Colonic mucosa (tissue), 4 donors: ENCODE measurements around the gene IPO13. TPM values are rescaled to one million over a fixed set of nuclear protein-coding genes. Genes with fewer than 3 reads are reported as not detected.
A peak's percentile ranks its signal among the peaks of the same experiment; 100 is the strongest.

Experiments
- DNase-seq: peaks from one replicate; pipeline ENCODE4 v3.0.0-alpha.2; 2020
- H3K27ac ChIP-seq: fragments of 200-600 bp; one replicate; pipeline ENCODE4 v1.8.0; 2021
- H3K27me3 ChIP-seq: fragments of 200-600 bp; one replicate; pipeline ENCODE4 v1.8.0; 2021
- H3K36me3 ChIP-seq: fragments of 200-600 bp; one replicate; pipeline ENCODE4 v1.8.0; 2021
- H3K4me1 ChIP-seq: fragments of 200-600 bp; one replicate; pipeline ENCODE4 v1.8.0; 2021; ENCODE audit warnings: mild to moderate bottlenecking
- H3K4me3 ChIP-seq: fragments of 200-600 bp; one replicate; pipeline ENCODE4 v1.8.0; 2021
- H3K9ac ChIP-seq, 2 donors: one replicate each; pipeline ENCODE4 v1.7.0; 2013; ENCODE audit warnings: control low read depth in 2 of 2, low read depth in 2 of 2, low read length in 2 of 2
- H3K9me3 ChIP-seq: fragments of 200-600 bp; one replicate; pipeline ENCODE4 v1.8.0; 2021
- intact Hi-C: fragments of 100-400 bp; cut with DNase I; formaldehyde crosslinking; loops from one replicate; pipeline ENCODE4 v1.14.1; 2022
- total RNA-seq, 2 donors: library from RNA; stranded (reverse); fragmentation: NEBNext Ultra II Directional in 1 of 2; extraction: Animal tissue kit (Norgen Biotek cat#: 25700) in 1 of 2; gene quantifications; one replicate each; pipeline ENCODE4 v1.2.1, GENCODE V29; 2021
- TF ChIP-seq, protein P1 (sequence below): fragments of 200-600 bp; IDR thresholded peaks from one replicate; pipeline ENCODE4 v1.8.0; 2022; ENCODE audit warnings: antibody characterized with exemption, mild to moderate bottlenecking
- donor health status: healthy.
- donor health status: DM: no; HTN: no; CAD: no.
- donor health status: DM: no; HTN: no; CAD: no.

IPO13 gene
- 10 to 100 TPM; 17.3 to 27.9 TPM for total RNA-seq

GRCh38 chr1:43946236-43947060 lies at the start of gene IPO13:
Gene IPO13, plus strand, starts transcription at chr1:43946950. Its CDS starts 651 bp downstream, at chr1:43947601.
- Histone ChIP-seq H3K9ac (peak within 1 kb of the TSS; percentile 93 to 94), H3K9me3 (no peaks in the 10 kb centered on the region), H3K36me3 (no peaks in the 10 kb centered on the region), H3K4me3 (peak within 1 kb of the TSS; percentile 91), H3K27ac (peak within 1 kb of the TSS; percentile 91), H3K27me3 (no peaks in the 10 kb centered on the region), H3K4me1 (peaks cover 14% of the 10 kb centered on the region)
- peak; percentile 97 for DNase-seq
- TF ChIP-seq, protein P1, sequence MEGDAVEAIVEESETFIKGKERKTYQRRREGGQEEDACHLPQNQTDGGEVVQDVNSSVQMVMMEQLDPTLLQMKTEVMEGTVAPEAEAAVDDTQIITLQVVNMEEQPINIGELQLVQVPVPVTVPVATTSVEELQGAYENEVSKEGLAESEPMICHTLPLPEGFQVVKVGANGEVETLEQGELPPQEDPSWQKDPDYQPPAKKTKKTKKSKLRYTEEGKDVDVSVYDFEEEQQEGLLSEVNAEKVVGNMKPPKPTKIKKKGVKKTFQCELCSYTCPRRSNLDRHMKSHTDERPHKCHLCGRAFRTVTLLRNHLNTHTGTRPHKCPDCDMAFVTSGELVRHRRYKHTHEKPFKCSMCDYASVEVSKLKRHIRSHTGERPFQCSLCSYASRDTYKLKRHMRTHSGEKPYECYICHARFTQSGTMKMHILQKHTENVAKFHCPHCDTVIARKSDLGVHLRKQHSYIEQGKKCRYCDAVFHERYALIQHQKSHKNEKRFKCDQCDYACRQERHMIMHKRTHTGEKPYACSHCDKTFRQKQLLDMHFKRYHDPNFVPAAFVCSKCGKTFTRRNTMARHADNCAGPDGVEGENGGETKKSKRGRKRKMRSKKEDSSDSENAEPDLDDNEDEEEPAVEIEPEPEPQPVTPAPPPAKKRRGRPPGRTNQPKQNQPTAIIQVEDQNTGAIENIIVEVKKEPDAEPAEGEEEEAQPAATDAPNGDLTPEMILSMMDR: peak; percentile 72
- intact Hi-C loops: no loop called here

GRCh38 chr1:43898981-43899380 lies 47.8 kb upstream of the IPO13 start:
- H3K27ac ChIP-seq: no peak overlapping the region
- no peak overlapping the region for H3K4me3 ChIP-seq
- DNase-seq: no peak
- H3K27me3 ChIP-seq: no peaks in the 10 kb centered on the region
- intact Hi-C loops: no loop called here
- H3K9ac ChIP-seq: no peak overlapping the region
- H3K36me3 ChIP-seq: no peaks in the 10 kb centered on the region
- no peaks in the 10 kb centered on the region for H3K4me1 ChIP-seq
- no peaks in the 10 kb centered on the region for H3K9me3 ChIP-seq
- TF ChIP-seq, protein P1: no peak

- Histone ChIP-seq H3K27ac (no peak overlapping the region), H3K4me3 (no peak overlapping the region), H3K27me3 (no peaks in the 10 kb centered on the region), H3K36me3 (no peaks in the 10 kb centered on the region), H3K9ac (no peak overlapping the region), H3K4me1 (no peaks in the 10 kb centered on the region), H3K9me3 (no peaks in the 10 kb centered on the region)
- no peak for DNase-seq
- TF ChIP-seq, protein P1: no peak
- intact Hi-C loops: no loop called here
Measured at GRCh38 chr1:43900386-43900785, 46.4 kb upstream of the IPO13 start.

- intact Hi-C loops: no loop called here
- H3K27me3 ChIP-seq: no peaks in the 10 kb centered on the region
- H3K27ac ChIP-seq: no peak overlapping the region
- TF ChIP-seq, protein P1: no peak
- no peaks in the 10 kb centered on the region for H3K4me1 ChIP-seq
- no peaks in the 10 kb centered on the region for H3K9me3 ChIP-seq
- no peaks in the 10 kb centered on the region for H3K36me3 ChIP-seq
- no peak overlapping the region for H3K9ac ChIP-seq
- DNase-seq: no peak
- no peak overlapping the region for H3K4me3 ChIP-seq
Measured at GRCh38 chr1:43901196-43901961, 45.4 kb upstream of the IPO13 start.

- H3K9ac ChIP-seq: no peak overlapping the region
- H3K27me3 ChIP-seq: no peaks in the 10 kb centered on the region
- no peaks in the 10 kb centered on the region for H3K36me3 ChIP-seq
- TF ChIP-seq, protein P1: no peak
- H3K4me3 ChIP-seq: no peak overlapping the region
- H3K4me1 ChIP-seq: no peaks in the 10 kb centered on the region
- DNase-seq: no peak
- intact Hi-C loops: no loop called here
- no peaks in the 10 kb centered on the region for H3K9me3 ChIP-seq
- H3K27ac ChIP-seq: no peak overlapping the region
Measured at GRCh38 chr1:43902058-43902831, 44.5 kb upstream of the IPO13 start.
